Stimulated activated CD4-positive, alpha-beta T cell treated with anti-CD3 and anti-CD28 coated beads, Interleukin-1b, Interleukin-23, amount 100 ng/mL, for 1 hour (primary cell): ENCODE data around the gene RPL29.

Source experiments
- DNase-seq, 2 donors: peaks; one replicate each; pipeline ENCODE4 v3.0.0-alpha.2; 2020; ENCODE audit warnings: low read depth in 2 of 2

The RPL29 gene

GRCh38 chr3:51945926-51946705, 49.6 kb downstream of the RPL29 start:
- DNase-seq: no peak

- DNase-seq: no peak
These were observed 50.5 kb downstream of the RPL29 start for GRCh38 chr3:51945031-51945840.

DNA sequence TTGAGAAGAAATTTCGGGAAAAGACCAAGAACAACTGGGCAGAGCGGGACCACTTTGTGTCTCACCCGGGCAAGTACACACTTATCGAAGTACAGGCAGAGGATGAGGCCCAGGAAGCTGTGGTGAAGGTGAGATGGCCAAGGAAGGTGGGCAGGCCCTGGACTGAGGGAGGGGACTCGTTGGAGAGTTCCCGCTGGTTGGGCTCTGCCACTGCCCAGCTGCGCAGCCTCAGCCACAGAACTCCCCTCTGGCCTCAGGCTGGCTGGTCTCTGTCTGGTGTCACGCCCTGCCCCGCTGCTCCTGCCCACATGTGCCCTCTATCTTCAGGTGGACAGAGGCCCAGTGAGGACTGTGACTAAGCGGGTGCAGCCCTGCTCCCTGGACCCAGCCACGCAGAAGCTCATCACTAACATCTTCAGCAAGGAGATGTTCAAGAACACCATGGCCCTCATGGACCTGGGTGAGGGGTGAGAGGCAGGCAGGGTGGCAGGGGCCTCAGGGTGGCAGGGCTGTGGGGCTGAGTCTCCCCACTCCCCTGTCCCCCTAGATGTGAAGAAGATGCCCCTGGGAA, 51.2 kb downstream of the RPL29 start:
- no peak for DNase-seq
